ENCODE results near the gene PRPF18.

GRCh38 chr10:13589316-13589715, 2.6 kb downstream of the PRPF18 start:
- TF ChIP-seq SOX15 (CRISPR knock-in tag; IDR thresholded peaks at IDR 0.05), result no peak
- TF ChIP-seq CTCF (IDR thresholded peaks at IDR 0.05), result no peak
- TF ChIP-seq SP1 (CRISPR knock-in tag; conservative IDR thresholded peaks at IDR 0.05), result no peak
- no peak for TF ChIP-seq CBFB (CRISPR knock-in tag; IDR thresholded peaks at IDR 0.05; ENCODE audit: low read depth)
- no peak for TF ChIP-seq ZMAT4 (CRISPR knock-in tag; IDR thresholded peaks at IDR 0.05)
- no peak for TF ChIP-seq FOXP1 (CRISPR knock-in tag; IDR thresholded peaks at IDR 0.05; ENCODE audit: borderline replicate concordance)
- TF ChIP-seq ZNF121 (CRISPR knock-in tag; IDR thresholded peaks at IDR 0.05), result no peak
- TF ChIP-seq TCF7 (CRISPR knock-in tag; IDR thresholded peaks at IDR 0.05; ENCODE audit: low read depth), result no peak
- no peak for TF ChIP-seq USF2 (CRISPR knock-in tag; IDR thresholded peaks at IDR 0.05)
- TF ChIP-seq ZNF219 (CRISPR knock-in tag; IDR thresholded peaks at IDR 0.05; ENCODE audit: borderline replicate concordance), result no peak
